PFSK-1 (cell line): ENCODE results near the gene TXNDC8.

ENCODE experiments used
- POLR2AphosphoS5 ChIP-seq: IDR thresholded peaks from 2 replicates; pipeline ENCODE4 v1.6.1; 2012; ENCODE audit warnings: low read depth, mild to moderate bottlenecking, control low read depth, low read length, moderate library complexity
- REST ChIP-seq, 2 experiments: IDR thresholded peaks; 2 replicates each; pipeline versions ENCODE4 v1.6.1 to v1.8.0; 2011 to 2012; ENCODE audit warnings: low read depth in 2 of 2, low read length in 2 of 2, control low read depth in 1 of 2, inconsistent platforms in 1 of 2, mild to moderate bottlenecking in 1 of 2, moderate library complexity in 1 of 2; ENCODE audit not compliant: insufficient read depth in 1 of 2
- SIN3A ChIP-seq: IDR thresholded peaks from 2 replicates; pipeline ENCODE4 v1.6.1; 2012; ENCODE audit warnings: mild to moderate bottlenecking, low read length, moderate library complexity, borderline replicate concordance; ENCODE audit not compliant: insufficient read depth
- TAF1 ChIP-seq: IDR thresholded peaks from 2 replicates; pipeline ENCODE4 v1.6.1; 2012; ENCODE audit warnings: low read length, control low read depth, borderline replicate concordance; ENCODE audit not compliant: insufficient read depth

GRCh38 chr9:110383491-110383890 is 45.8 kb upstream of the TXNDC8 start:
- TF ChIP-seq SIN3A = no peak
- TF ChIP-seq POLR2AphosphoS5 = no peak
- TF ChIP-seq TAF1 = no peak
- no peak for TF ChIP-seq REST (IDR thresholded peaks at IDR 0.05; ENCODE audit: insufficient read depth in 1 of 2, low read depth in 2 of 2, low read length in 2 of 2)
